Activated T-cell treated with anti-CD3 and anti-CD28 coated beads, Interleukin-2, amount 50 U/mL, for 72 hours (primary cell): Measurements from ENCODE around the gene NUP210L. TPM values are rescaled to one million over a fixed set of nuclear protein-coding genes. Genes with fewer than 3 reads are reported as not detected.

Experiments used
- ATAC-seq, 2 donors: fragments of 150-1000 bp; cut with Tn5 transposase; replicated peaks in 1 of 2; 2 replicates each; pipeline ENCODE4 v1.10.0; 2021; ENCODE audit warnings: moderate library complexity in 2 of 2, mild to moderate bottlenecking in 1 of 2
- DNase-seq, 2 donors: peaks; one replicate each; pipeline ENCODE4 v3.0.0; 2021 to 2022; ENCODE audit warnings: mixed read lengths in 1 of 2
- H3K27ac Mint-ChIP-seq: one replicate; pipeline ENCODE4 v1.8.0; 2022; ENCODE audit warnings: mild to moderate bottlenecking, moderate library complexity, mixed read lengths
- H3K27me3 Mint-ChIP-seq: one replicate; pipeline ENCODE4 v1.8.0; 2022; ENCODE audit warnings: low read depth, mixed read lengths
- H3K36me3 Mint-ChIP-seq, 2 donors: one replicate each; pipeline ENCODE4 v1.8.0; 2022; ENCODE audit warnings: mixed read lengths in 2 of 2, mild to moderate bottlenecking in 1 of 2; ENCODE audit not compliant: insufficient read depth in 2 of 2
- H3K4me1 Mint-ChIP-seq: one replicate; pipeline ENCODE4 v1.8.0; 2022; ENCODE audit warnings: low read depth, mixed read lengths
- H3K4me3 Mint-ChIP-seq, 2 donors: one replicate each; pipeline ENCODE4 v1.8.0; 2022; ENCODE audit warnings: mild to moderate bottlenecking in 2 of 2, mixed read lengths in 2 of 2, moderate library complexity in 2 of 2
- H3K9me3 Mint-ChIP-seq, 2 donors: one replicate each; pipeline ENCODE4 v1.8.0; 2022; ENCODE audit warnings: mixed read lengths in 2 of 2
- total RNA-seq, 2 donors: library from RNA; stranded (reverse); gene quantifications; one replicate each; pipeline ENCODE4 v1.2.3, GENCODE V29; 2022

The NUP210L gene
- total RNA-seq, 2 donors from 2014 or later: 0.07 to 0.14 TPM

- Mint-ChIP-seq H3K4me1 (peaks cover 59% of the 10 kb centered on the region), H3K27ac (no peak overlapping the region), H3K36me3 (peaks cover 21 to 23% of the 10 kb centered on the region in 2 donors), H3K27me3 (no peaks in the 10 kb centered on the region), H3K9me3 (no peaks in the 10 kb centered on the region), H3K4me3 (no peak overlapping the region)
- DNase-seq (no peak), ATAC-seq (no peak)
Measured at GRCh38 chr1:153973525-153973924, 181.3 kb downstream of the NUP210L start.

- Mint-ChIP-seq H3K4me1 (peaks cover 59% of the 10 kb centered on the region), H3K27ac (no peak overlapping the region), H3K27me3 (no peaks in the 10 kb centered on the region), H3K9me3 (no peaks in the 10 kb centered on the region), H3K36me3 (peaks cover 21 to 23% of the 10 kb centered on the region in 2 donors), H3K4me3 (no peak overlapping the region)
- no peak for DNase-seq
- no peak for ATAC-seq
Measured at GRCh38 chr1:153973071-153973470, 181.8 kb downstream of the NUP210L start.

- H3K27ac Mint-ChIP-seq: no peak overlapping the region
- H3K4me1 Mint-ChIP-seq: peaks cover 72% of the 10 kb centered on the region
- peaks cover 14 to 21% of the 10 kb centered on the region in 2 donors for H3K36me3 Mint-ChIP-seq
- H3K4me3 Mint-ChIP-seq: no peak overlapping the region
- ATAC-seq: no peak
- no peaks in the 10 kb centered on the region for H3K9me3 Mint-ChIP-seq
- no peaks in the 10 kb centered on the region for H3K27me3 Mint-ChIP-seq
- no peak for DNase-seq
Measured at GRCh38 chr1:153970346-153970745, 184.5 kb downstream of the NUP210L start.

GRCh38 chr1:153968972-153969371, 185.9 kb downstream of the NUP210L start:
- H3K27me3 Mint-ChIP-seq: no peaks in the 10 kb centered on the region
- no peaks in the 10 kb centered on the region for H3K9me3 Mint-ChIP-seq
- H3K4me1 Mint-ChIP-seq: peaks cover 72% of the 10 kb centered on the region
- DNase-seq (no peak), ATAC-seq (no peak)
- H3K27ac Mint-ChIP-seq: no peak overlapping the region
- H3K36me3 Mint-ChIP-seq: peaks cover 5 to 13% of the 10 kb centered on the region in 2 donors
- peak overlapping the region; percentile 97 to 98 for H3K4me3 Mint-ChIP-seq

- Mint-ChIP-seq H3K4me3 (peak overlapping the region; percentile 97 to 98), H3K27me3 (no peaks in the 10 kb centered on the region), H3K4me1 (peaks cover 71% of the 10 kb centered on the region), H3K27ac (peak overlapping the region; percentile 97), H3K36me3 (peaks cover 3 to 12% of the 10 kb centered on the region in 2 donors), H3K9me3 (no peaks in the 10 kb centered on the region)
- ATAC-seq: no peak
- no peak for DNase-seq
Measured at GRCh38 chr1:153968408-153968807, 186.5 kb downstream of the NUP210L start.

GRCh38 chr1:153968000-153968363, 186.9 kb downstream of the NUP210L start:
- DNase-seq: no peak
- H3K9me3 Mint-ChIP-seq: no peaks in the 10 kb centered on the region
- peaks cover 1 to 10% of the 10 kb centered on the region in 2 donors for H3K36me3 Mint-ChIP-seq
- H3K4me3 Mint-ChIP-seq: peak overlapping the region; percentile 97 to 98
- H3K27ac Mint-ChIP-seq: peak overlapping the region; percentile 97
- H3K4me1 Mint-ChIP-seq: peaks cover 68% of the 10 kb centered on the region
- no peak for ATAC-seq
- no peaks in the 10 kb centered on the region for H3K27me3 Mint-ChIP-seq

- H3K4me3 Mint-ChIP-seq: peak within 1 kb of the TSS; percentile 97 to 98
- peaks cover 68% of the 10 kb centered on the region for H3K4me1 Mint-ChIP-seq
- H3K36me3 Mint-ChIP-seq: peaks cover 1 to 10% of the 10 kb centered on the region in 2 donors
- H3K27ac Mint-ChIP-seq: peak within 1 kb of the TSS; percentile 97
- ATAC-seq: peak; percentile 83 to 87
- peak; percentile 85 to 89 for DNase-seq
- H3K9me3 Mint-ChIP-seq: no peaks in the 10 kb centered on the region
- H3K27me3 Mint-ChIP-seq: no peaks in the 10 kb centered on the region
Measured at GRCh38 chr1:153967107-153967999, 187.5 kb downstream of the NUP210L start, which contains the start of gene CREB3L4. CREB3L4 (plus strand) TSS chr1:153967902; CDS start chr1:153968526, 624 bp downstream.

GRCh38 chr1:153963850-153964331, 191.0 kb downstream of the NUP210L start:
- Mint-ChIP-seq H3K36me3 (peaks cover 3 to 10% of the 10 kb centered on the region in 2 donors), H3K9me3 (no peaks in the 10 kb centered on the region), H3K4me3 (peak overlapping the region; percentile 74 to 85), H3K4me1 (peaks cover 84% of the 10 kb centered on the region), H3K27me3 (no peaks in the 10 kb centered on the region), H3K27ac (peak overlapping the region; percentile 48)
- DNase-seq (peak in 1 of 2 donors; percentile 31), ATAC-seq (no peak)

- Mint-ChIP-seq H3K27ac (peak within 1 kb of the TSS; percentile 48), H3K27me3 (no peaks in the 10 kb centered on the region), H3K4me1 (peaks cover 83% of the 10 kb centered on the region), H3K4me3 (peak within 1 kb of the TSS; percentile 74 to 85), H3K36me3 (peaks cover 3 to 12% of the 10 kb centered on the region in 2 donors), H3K9me3 (no peaks in the 10 kb centered on the region)
- peak; percentile 95 to 97 for DNase-seq
- ATAC-seq: peak; percentile 55 to 63
Measured at GRCh38 chr1:153963030-153963849, 191.6 kb downstream of the NUP210L start, which contains the start of gene SLC39A1. SLC39A1 (minus strand) TSS chr1:153963537; CDS start chr1:153962715, 822 bp downstream.

GRCh38 chr1:153962088-153963029, 192.5 kb downstream of the NUP210L start:
- H3K36me3 Mint-ChIP-seq: peaks cover 5 to 12% of the 10 kb centered on the region in 2 donors
- H3K9me3 Mint-ChIP-seq: no peaks in the 10 kb centered on the region
- H3K4me3 Mint-ChIP-seq: peak overlapping the region; percentile 74 to 85
- H3K27ac Mint-ChIP-seq: peak overlapping the region; percentile 31
- H3K4me1 Mint-ChIP-seq: peaks cover 75% of the 10 kb centered on the region
- no peaks in the 10 kb centered on the region for H3K27me3 Mint-ChIP-seq
- DNase-seq (no peak), ATAC-seq (no peak)

GRCh38 chr1:153961421-153961820, 193.5 kb downstream of the NUP210L start:
- no peak for DNase-seq
- Mint-ChIP-seq H3K4me1 (peaks cover 73% of the 10 kb centered on the region), H3K4me3 (peak overlapping the region; percentile 74 to 85), H3K27me3 (no peaks in the 10 kb centered on the region), H3K9me3 (no peaks in the 10 kb centered on the region), H3K36me3 (peaks cover 8 to 9% of the 10 kb centered on the region in 2 donors), H3K27ac (peak overlapping the region; percentile 45)
- ATAC-seq: no peak

GRCh38 chr1:153960206-153960605, 194.7 kb downstream of the NUP210L start:
- H3K9me3 Mint-ChIP-seq: no peaks in the 10 kb centered on the region
- peaks cover 4 to 6% of the 10 kb centered on the region in 2 donors for H3K36me3 Mint-ChIP-seq
- H3K27me3 Mint-ChIP-seq: no peaks in the 10 kb centered on the region
- H3K4me1 Mint-ChIP-seq: peaks cover 70% of the 10 kb centered on the region
- DNase-seq (no peak), ATAC-seq (no peak)
- H3K4me3 Mint-ChIP-seq: peak overlapping the region; percentile 8 to 85
- H3K27ac Mint-ChIP-seq: no peak overlapping the region
